ENCODE measurements around the gene CYP11A1.

The CYP11A1 gene

GRCh38 chr15:74318376-74319137 lies 48.9 kb downstream of the CYP11A1 start:
- no peak for DNase-seq

GRCh38 chr15:74317820-74318375 lies 49.5 kb downstream of the CYP11A1 start:
- no peak for DNase-seq

GRCh38 chr15:74316141-74316540 lies 51.3 kb downstream of the CYP11A1 start:
- no peak for DNase-seq

- no peak for DNase-seq
Observed at GRCh38 chr15:74315626-74316025, 51.8 kb downstream of the CYP11A1 start.

- peak; percentile 25 for DNase-seq
Observed at GRCh38 chr15:74314795-74315438, 52.5 kb downstream of the CYP11A1 start.

- DNase-seq: no peak
Observed at GRCh38 chr15:74313889-74314288, 53.6 kb downstream of the CYP11A1 start.

GRCh38 chr15:74312445-74313007 lies 54.9 kb downstream of the CYP11A1 start:
- DNase-seq: no peak

GRCh38 chr15:74311734-74312444 lies 55.6 kb downstream of the CYP11A1 start:
- no peak for DNase-seq

GRCh38 chr15:74307827-74308811 lies 59.3 kb downstream of the CYP11A1 start:
- peak; percentile 22 for DNase-seq

GRCh38 chr15:74306781-74307217 lies 60.6 kb downstream of the CYP11A1 start:
- DNase-seq: no peak

GRCh38 chr15:74305687-74306086 lies 61.8 kb downstream of the CYP11A1 start:
- DNase-seq: no peak

GRCh38 chr15:74304431-74304830 lies 63.0 kb downstream of the CYP11A1 start:
- no peak for DNase-seq

- DNase-seq: no peak
Observed at GRCh38 chr15:74303741-74304309, 63.6 kb downstream of the CYP11A1 start.

- DNase-seq: peak; percentile 48
Observed at GRCh38 chr15:74302821-74303359, 64.6 kb downstream of the CYP11A1 start.

GRCh38 chr15:74301583-74302361 lies 65.7 kb downstream of the CYP11A1 start:
- no peak for DNase-seq

GRCh38 chr15:74300057-74300795 lies 67.2 kb downstream of the CYP11A1 start:
- DNase-seq: no peak

- no peak for DNase-seq
Observed at GRCh38 chr15:74297887-74298286, 69.6 kb downstream of the CYP11A1 start.

- no peak for DNase-seq
Observed at GRCh38 chr15:74295800-74296199, 71.6 kb downstream of the CYP11A1 start.

GRCh38 chr15:74294010-74294409 lies 73.4 kb downstream of the CYP11A1 start:
- no peak for DNase-seq
